CD4-positive, alpha-beta T cell treated with Interleukin-4 for 1 hour (primary cell): ENCODE data around the gene KIAA0319L.
A peak's percentile ranks its signal among the peaks of the same experiment; 100 is the strongest.

Experiments used
- DNase-seq, 2 donors: peaks; one replicate each; pipeline ENCODE4 v3.0.0-alpha.2; 2020 to 2022

Gene KIAA0319L

DNA sequence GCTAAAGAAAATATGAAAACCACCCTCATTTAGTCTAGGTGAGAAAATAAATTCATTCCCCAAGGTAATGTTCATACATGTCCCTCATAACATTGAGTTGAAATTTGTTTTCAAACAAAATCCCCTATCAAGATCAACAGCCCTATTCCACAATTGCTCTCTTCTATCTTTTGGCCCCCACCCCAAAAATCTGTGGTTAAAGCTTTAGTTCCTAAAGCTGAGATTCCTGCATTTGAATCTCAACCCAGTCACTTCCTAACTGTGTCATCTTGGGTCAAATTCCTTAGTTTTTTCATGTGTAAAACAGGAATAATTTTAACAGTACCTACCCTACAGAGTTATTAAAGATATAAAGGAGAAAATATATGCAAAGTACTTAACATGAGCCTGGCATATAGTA lies 22.0 kb downstream of the KIAA0319L start:
- no peak for DNase-seq

- DNase-seq: no peak
Observed at GRCh38 chr1:35533586-35533985, 23.6 kb downstream of the KIAA0319L start.

DNA sequence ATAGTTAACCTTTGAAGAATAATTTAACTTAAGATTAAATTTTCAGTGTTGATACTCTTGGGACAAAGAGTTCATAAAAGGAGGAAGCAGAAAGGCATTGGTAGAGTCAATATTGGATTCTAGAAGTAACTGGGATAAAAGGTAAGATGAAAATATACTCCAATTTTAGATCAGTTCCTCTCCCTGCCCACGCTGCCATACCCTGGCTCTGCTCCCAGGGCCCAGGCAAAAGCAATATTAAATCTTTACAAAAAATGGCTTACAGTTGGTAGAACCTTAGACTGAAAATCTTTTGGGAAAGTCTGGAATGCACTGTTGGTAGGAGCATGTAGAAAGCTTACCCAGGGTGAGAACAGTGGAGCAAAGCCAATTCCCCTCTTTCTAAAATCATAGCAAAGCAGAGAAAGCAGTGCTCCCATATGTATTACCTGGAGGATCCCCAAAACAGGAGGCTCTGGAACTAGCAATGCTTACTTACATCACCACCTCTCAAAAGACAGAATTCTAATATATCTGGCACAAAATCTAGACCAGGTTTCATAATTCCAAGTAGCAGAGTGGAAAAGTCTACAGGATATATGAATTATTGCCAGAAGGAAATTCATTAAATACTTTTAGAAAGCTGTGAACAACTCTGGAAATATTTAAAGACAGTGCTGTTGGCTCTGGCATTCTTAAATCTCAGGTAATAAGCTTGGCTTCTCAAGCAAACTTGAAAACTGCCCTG lies 24.5 kb downstream of the KIAA0319L start:
- no peak for DNase-seq

DNA sequence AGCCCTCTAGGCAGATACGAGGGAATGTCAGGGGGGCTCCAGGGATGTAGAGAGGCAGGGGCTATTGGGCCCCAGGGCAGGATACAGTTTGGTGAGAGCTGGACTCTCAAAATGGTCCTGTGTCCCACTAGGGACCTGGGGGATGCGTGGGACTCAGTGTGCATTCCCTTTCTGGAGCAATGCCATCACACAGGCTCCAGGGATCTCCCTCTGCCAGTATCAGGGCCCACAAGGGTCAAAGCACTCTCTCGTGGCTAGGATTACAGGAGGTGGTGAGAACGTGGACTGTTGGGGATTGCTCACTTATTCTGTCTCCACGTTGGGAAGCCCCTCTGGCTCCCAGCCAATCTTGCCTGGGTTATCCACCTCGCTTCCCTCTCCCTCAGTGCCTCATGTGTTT lies 25.8 kb downstream of the KIAA0319L start:
- DNase-seq: no peak

DNA sequence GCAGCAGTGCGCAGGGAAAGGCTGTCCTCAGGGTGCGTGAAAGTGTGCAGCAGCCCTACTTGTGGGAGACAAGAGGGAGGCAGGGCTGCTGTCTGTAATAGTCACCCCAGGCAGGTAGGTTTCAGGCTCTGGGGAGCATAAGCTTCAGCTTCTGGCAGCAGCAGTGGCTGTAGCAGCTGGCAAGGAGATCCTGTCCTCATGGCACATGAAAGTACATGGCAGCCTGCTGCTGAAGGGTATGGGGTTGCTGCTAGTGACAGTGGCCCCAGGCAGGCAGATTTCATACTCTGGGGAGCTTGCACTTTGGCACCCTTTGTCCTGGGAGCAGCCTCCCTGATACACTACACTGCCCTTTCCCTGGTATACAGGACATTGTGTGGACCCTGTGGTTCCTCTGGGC lies 26.3 kb downstream of the KIAA0319L start:
- no peak for DNase-seq

GRCh38 chr1:35530168-35530567 lies 27.0 kb downstream of the KIAA0319L start:
- no peak for DNase-seq

DNA sequence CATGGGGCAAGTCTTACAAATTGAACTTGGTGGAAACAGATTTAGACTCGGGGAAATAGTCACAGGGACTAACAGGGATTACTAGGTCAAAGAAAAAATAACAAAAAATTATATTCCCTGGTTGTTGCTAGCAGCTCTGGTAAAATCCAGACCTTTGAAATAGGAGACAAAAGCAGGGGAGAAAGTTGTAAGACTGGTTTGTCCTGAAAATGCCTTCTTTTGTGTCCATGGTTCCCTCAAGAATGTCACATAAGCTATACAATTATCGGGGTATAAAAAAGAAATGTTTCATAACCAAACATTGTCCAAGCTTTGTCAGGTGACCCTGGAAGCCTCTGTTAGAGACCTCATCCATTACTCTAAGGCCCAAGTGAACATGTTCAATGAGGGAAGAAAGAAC lies 33.1 kb downstream of the KIAA0319L start:
- no peak for DNase-seq

- no peak for DNase-seq
Observed at GRCh38 chr1:35519432-35519831, 37.8 kb downstream of the KIAA0319L start.

- no peak for DNase-seq
Observed at GRCh38 chr1:35518183-35518582, 39.0 kb downstream of the KIAA0319L start.

GRCh38 chr1:35511305-35511704 lies 45.9 kb downstream of the KIAA0319L start:
- DNase-seq: no peak

- DNase-seq: no peak
Observed at GRCh38 chr1:35509558-35509957, 47.6 kb downstream of the KIAA0319L start.

- DNase-seq: no peak
Observed at GRCh38 chr1:35507947-35508346, 49.3 kb downstream of the KIAA0319L start.

- DNase-seq: peak in 1 of 2 donors; percentile 32
Observed at GRCh38 chr1:35506960-35507912, 50.0 kb downstream of the KIAA0319L start.

GRCh38 chr1:35505911-35506798 lies 51.0 kb downstream of the KIAA0319L start:
- DNase-seq: peak; percentile 33 to 79

DNA sequence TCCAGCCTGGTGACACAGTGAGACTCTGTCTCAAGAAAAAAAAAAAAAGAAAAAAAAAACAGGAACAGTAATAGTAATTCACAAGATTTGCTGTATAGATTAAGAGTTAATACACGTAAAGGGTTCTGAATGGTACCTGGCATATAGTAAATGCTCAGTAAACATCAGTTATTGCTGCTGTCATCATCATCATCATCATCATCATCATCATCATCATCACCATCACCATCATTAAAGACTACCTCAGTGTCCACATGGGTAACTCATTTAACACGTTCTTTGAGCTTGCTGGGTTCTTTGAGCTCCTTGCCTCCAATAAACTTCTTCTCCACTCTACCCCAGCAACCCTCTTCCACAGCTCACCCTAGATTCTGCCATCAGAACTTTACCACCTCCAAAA lies 55.0 kb downstream of the KIAA0319L start:
- no peak for DNase-seq

DNA sequence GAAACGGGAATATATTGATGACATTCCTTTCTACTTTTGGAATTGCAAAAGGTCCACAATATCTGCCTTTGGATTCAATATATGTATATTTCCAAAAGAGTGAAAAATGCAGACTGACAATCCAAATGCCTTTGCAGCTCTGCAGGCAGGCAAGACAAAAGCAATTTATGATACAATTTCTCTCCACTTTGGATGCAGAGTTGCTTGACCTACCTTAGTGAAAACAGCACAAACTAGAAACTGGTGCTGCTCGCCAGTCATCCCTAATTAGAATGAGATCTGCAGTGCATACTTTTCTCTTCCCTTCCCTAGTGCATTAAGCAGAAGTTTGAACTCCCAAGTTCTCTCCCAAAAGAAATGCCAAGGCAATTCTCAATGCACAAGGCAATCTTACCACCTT lies 56.8 kb downstream of the KIAA0319L start:
- DNase-seq: no peak

GRCh38 chr1:35499652-35500176 lies 57.5 kb downstream of the KIAA0319L start:
- peak; percentile 44 to 66 for DNase-seq

GRCh38 chr1:35499231-35499630 lies 58.0 kb downstream of the KIAA0319L start:
- peak in 1 of 2 donors; percentile 22 for DNase-seq

GRCh38 chr1:35497571-35497970 lies 59.6 kb downstream of the KIAA0319L start:
- no peak for DNase-seq

DNA sequence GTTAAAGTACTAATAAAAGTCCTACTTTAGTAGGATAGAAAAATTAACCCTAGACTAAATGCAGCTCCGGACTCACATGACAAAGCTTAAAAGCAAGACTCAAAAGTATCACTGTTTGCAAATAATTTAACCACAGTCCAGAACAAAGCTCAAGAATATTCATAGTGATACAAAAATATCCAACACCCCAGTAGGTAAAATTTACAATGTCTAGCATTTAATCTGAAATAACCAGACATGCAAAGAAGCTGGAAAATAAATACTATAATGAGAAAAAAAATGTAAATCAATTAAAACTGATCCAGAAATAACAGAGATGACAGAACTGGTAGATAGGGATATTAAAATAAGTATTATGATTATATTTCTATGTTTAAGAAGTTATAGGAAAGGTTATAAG lies 67.0 kb downstream of the KIAA0319L start:
- no peak for DNase-seq

- no peak for DNase-seq
Observed at GRCh38 chr1:35488336-35488735, 68.9 kb downstream of the KIAA0319L start.

- no peak for DNase-seq
Observed at GRCh38 chr1:35486858-35487408, 70.3 kb downstream of the KIAA0319L start.
